ENCODE data around the gene QRFP. TPM values are rescaled to one million over a fixed set of nuclear protein-coding genes. Genes with fewer than 3 reads are reported as not detected.

QRFP gene
- total and polyA plus RNA-seq, 2 of the 8 experiments (the other 6 are each of a cell fraction or from before 2014, with no cell fraction given) = not detected

DNA sequence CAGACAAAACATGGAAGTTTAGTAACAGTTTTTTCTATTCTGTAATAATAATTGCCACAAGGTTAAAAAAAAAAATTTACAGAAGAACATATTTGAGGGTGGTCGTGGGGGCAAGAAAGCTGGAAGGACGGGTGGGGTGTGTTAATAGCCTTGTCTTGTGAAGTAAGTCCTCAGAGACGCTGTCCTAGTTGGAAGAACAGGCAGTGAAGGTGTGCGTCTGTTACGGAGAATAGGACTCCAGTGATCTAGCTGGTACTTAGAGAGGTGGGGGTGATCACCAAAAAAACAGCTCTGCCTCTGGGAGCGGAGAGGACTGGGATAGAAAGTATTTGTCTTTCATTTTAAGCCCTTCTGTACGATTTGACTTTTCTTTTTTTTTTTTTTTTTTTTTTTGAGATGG is 43.8 kb downstream of the QRFP start (continued):
- TF ChIP-seq CTCF (IDR thresholded peaks at IDR 0.05; ENCODE audit: control extremely low read depth in 1 of 3, insufficient read depth in 1 of 3, low read depth in 1 of 3, low read length in 3 of 3) (no peak), TEAD4 (IDR thresholded peaks at IDR 0.05; ENCODE audit: low read depth, low read length) (no peak), FOSL1 (IDR thresholded peaks at IDR 0.05; ENCODE audit: insufficient read depth, low read depth, low read length) (no peak), SP4 (IDR thresholded peaks at IDR 0.05; ENCODE audit: low read length) (no peak), RXRA (IDR thresholded peaks at IDR 0.05; ENCODE audit: insufficient read depth, low read depth, low read length) (no peak), HDAC2 (IDR thresholded peaks at IDR 0.05; ENCODE audit: borderline replicate concordance in 1 of 2, low read depth in 2 of 2, low read length in 2 of 2) (no peak), TAF7 (optimal IDR thresholded peaks at IDR 0.05; ENCODE audit: borderline replicate concordance, low read depth, low read length) (no peak), TCF12 (IDR thresholded peaks at IDR 0.05; ENCODE audit: low read depth, low read length) (no peak), TBP (IDR thresholded peaks at IDR 0.05; ENCODE audit: low read depth, low read length) (no peak)

Measured in H1 (cell line).